Pulmonary artery endothelial cell (primary cell): ENCODE results near the gene TMED8. TPM values are rescaled to one million over a fixed set of nuclear protein-coding genes. Genes with fewer than 3 reads are reported as not detected.
"Not testable (repeated sequence)": the region's sequence is repeated elsewhere in the genome, so short reads cannot be mapped to it uniquely, and the experiment has no call there.

Experiments
- DNase-seq: peaks from one replicate; pipeline ENCODE4 v3.0.0-alpha.2; 2011; ENCODE audit warnings: low read depth, low spot score
- total RNA-seq: library from RNA; depleted of rRNA; stranded (reverse); fragments of >200 nt; gene quantifications from 2 replicates; pipeline ENCODE4 v1.2.3, GENCODE V29; 2014

TMED8 gene
- total RNA-seq, 1 donor from 2014 or later = 13.3 TPM

GRCh38 chr14:77364146-77364545 lies 12.7 kb downstream of the TMED8 start:
- no peak for DNase-seq

- no peak for DNase-seq
Observed at GRCh38 chr14:77359626-77360025, 17.3 kb downstream of the TMED8 start.

GRCh38 chr14:77356899-77357298 lies 20.0 kb downstream of the TMED8 start:
- no peak for DNase-seq

GRCh38 chr14:77355811-77356210 lies 21.1 kb downstream of the TMED8 start:
- DNase-seq = no peak

GRCh38 chr14:77353469-77354141 lies 23.3 kb downstream of the TMED8 start:
- DNase-seq = no peak

- DNase-seq = no peak
Observed at GRCh38 chr14:77347751-77348150, 29.1 kb downstream of the TMED8 start.

GRCh38 chr14:77346495-77346894 lies 30.4 kb downstream of the TMED8 start:
- DNase-seq = no peak

GRCh38 chr14:77344377-77344996 lies 32.4 kb downstream of the TMED8 start:
- no peak for DNase-seq

- DNase-seq = no peak
Observed at GRCh38 chr14:77343662-77344061, 33.2 kb downstream of the TMED8 start.

GRCh38 chr14:77342726-77343397 lies 34.0 kb downstream of the TMED8 start:
- DNase-seq = no peak

GRCh38 chr14:77340389-77340788 lies 36.5 kb downstream of the TMED8 start:
- DNase-seq = no peak

- DNase-seq = no peak
Observed at GRCh38 chr14:77339407-77339806, 37.5 kb downstream of the TMED8 start.

- DNase-seq = no peak
Observed at GRCh38 chr14:77338302-77338701, 38.6 kb downstream of the TMED8 start.

- DNase-seq = no peak
Observed at GRCh38 chr14:77337880-77338279, 39.0 kb downstream of the TMED8 start.

- DNase-seq = not testable (repeated sequence)
Observed at GRCh38 chr14:77337255-77337654, 39.6 kb downstream of the TMED8 start.

GRCh38 chr14:77335576-77335975 lies 41.3 kb downstream of the TMED8 start:
- no peak for DNase-seq

GRCh38 chr14:77329872-77330271 lies 47.0 kb downstream of the TMED8 start:
- no peak for DNase-seq

GRCh38 chr14:77327111-77327510 lies 49.8 kb downstream of the TMED8 start:
- no peak for DNase-seq

- no peak for DNase-seq
Observed at GRCh38 chr14:77325746-77326094, 51.2 kb downstream of the TMED8 start.

GRCh38 chr14:77324816-77325745 lies 51.8 kb downstream of the TMED8 start:
- DNase-seq = no peak

GRCh38 chr14:77324289-77324688 lies 52.6 kb downstream of the TMED8 start:
- DNase-seq = no peak

GRCh38 chr14:77323571-77323970 lies 53.3 kb downstream of the TMED8 start:
- DNase-seq = no peak
